PFSK-1 (cell line): ENCODE results near the gene NRSN1. TPM values are rescaled to one million over a fixed set of nuclear protein-coding genes. Genes with fewer than 3 reads are reported as not detected.

Experiments used
- FOXP2 ChIP-seq: optimal IDR thresholded peaks from 2 replicates; pipeline ENCODE3; 2011; ENCODE audit warnings: borderline replicate concordance, control low read depth, inconsistent platforms; ENCODE audit not compliant: insufficient read depth; ENCODE audit errors: extremely low read length, extremely low read depth
- POLR2AphosphoS5 ChIP-seq: IDR thresholded peaks from 2 replicates; pipeline ENCODE4 v1.6.1; 2012; ENCODE audit warnings: low read depth, mild to moderate bottlenecking, control low read depth, low read length, moderate library complexity
- REST ChIP-seq, 2 experiments: IDR thresholded peaks; 2 replicates each; pipeline versions ENCODE4 v1.6.1 to v1.8.0; 2011 to 2012; ENCODE audit warnings: low read depth in 2 of 2, low read length in 2 of 2, control low read depth in 1 of 2, inconsistent platforms in 1 of 2, mild to moderate bottlenecking in 1 of 2, moderate library complexity in 1 of 2; ENCODE audit not compliant: insufficient read depth in 1 of 2
- SIN3A ChIP-seq: IDR thresholded peaks from 2 replicates; pipeline ENCODE4 v1.6.1; 2012; ENCODE audit warnings: mild to moderate bottlenecking, low read length, moderate library complexity, borderline replicate concordance; ENCODE audit not compliant: insufficient read depth
- TAF1 ChIP-seq: IDR thresholded peaks from 2 replicates; pipeline ENCODE4 v1.6.1; 2012; ENCODE audit warnings: low read length, control low read depth, borderline replicate concordance; ENCODE audit not compliant: insufficient read depth
- polyA plus RNA-seq: library from polyadenylated mRNA; unstranded; fragments of >200 nt; gene quantifications from one replicate; pipeline ENCODE4 v1.2.1, GENCODE V29; 2012; ENCODE audit warnings: low read depth, missing spikeins; ENCODE audit not compliant: insufficient read length

NRSN1 gene
- not detected for polyA plus RNA-seq

GRCh38 chr6:24125980-24126379, at the start of gene NRSN1:
NRSN1 (plus strand) TSS chr6:24126215; CDS start chr6:24134328, 8,113 bp downstream.
- no peak for TF ChIP-seq FOXP2
- TF ChIP-seq SIN3A: no peak
- TF ChIP-seq REST (IDR thresholded peaks at IDR 0.05; ENCODE audit: insufficient read depth in 1 of 2, low read depth in 2 of 2, low read length in 2 of 2): no peak; a peak in 1 of 4 replicates

- TF ChIP-seq REST (IDR thresholded peaks at IDR 0.05; ENCODE audit: insufficient read depth in 1 of 2, low read depth in 2 of 2, low read length in 2 of 2) (no peak), SIN3A (no peak), TAF1 (no peak)
Observed at GRCh38 chr6:24078200-24078599, 47.8 kb upstream of the NRSN1 start.

GRCh38 chr6:24079076-24079475, 46.9 kb upstream of the NRSN1 start:
- no peak for TF ChIP-seq POLR2AphosphoS5
- no peak for TF ChIP-seq FOXP2

- TF ChIP-seq POLR2AphosphoS5: no peak
Observed at GRCh38 chr6:24080711-24081110, 45.3 kb upstream of the NRSN1 start.

GRCh38 chr6:24089736-24090135, 36.3 kb upstream of the NRSN1 start:
- TF ChIP-seq TAF1: no peak
- no peak for TF ChIP-seq FOXP2
- no peak for TF ChIP-seq REST (IDR thresholded peaks at IDR 0.05; ENCODE audit: insufficient read depth in 1 of 2, low read depth in 2 of 2, low read length in 2 of 2)
- no peak for TF ChIP-seq SIN3A
- TF ChIP-seq POLR2AphosphoS5: no peak

GRCh38 chr6:24092407-24092806, 33.6 kb upstream of the NRSN1 start:
- TF ChIP-seq POLR2AphosphoS5 (no peak), REST (IDR thresholded peaks at IDR 0.05; ENCODE audit: insufficient read depth in 1 of 2, low read depth in 2 of 2, low read length in 2 of 2) (no peak), SIN3A (no peak), FOXP2 (no peak), TAF1 (no peak)
